NT2/D1 (cell line): Measurements from ENCODE around the gene NFS1.
"Not testable (repeated sequence)": the region's sequence is repeated elsewhere in the genome, so short reads cannot be mapped to it uniquely, and the experiment has no call there.

Source experiments
- SUZ12 ChIP-seq: IDR thresholded peaks from 2 replicates; pipeline ENCODE4 v1.6.1; 2011; ENCODE audit not compliant: insufficient read length, insufficient read depth; ENCODE audit errors: extremely low read depth
- YY1 ChIP-seq: IDR thresholded peaks from 2 replicates; pipeline ENCODE4 v1.6.1; 2011; ENCODE audit not compliant: insufficient read length, insufficient read depth

DNA sequence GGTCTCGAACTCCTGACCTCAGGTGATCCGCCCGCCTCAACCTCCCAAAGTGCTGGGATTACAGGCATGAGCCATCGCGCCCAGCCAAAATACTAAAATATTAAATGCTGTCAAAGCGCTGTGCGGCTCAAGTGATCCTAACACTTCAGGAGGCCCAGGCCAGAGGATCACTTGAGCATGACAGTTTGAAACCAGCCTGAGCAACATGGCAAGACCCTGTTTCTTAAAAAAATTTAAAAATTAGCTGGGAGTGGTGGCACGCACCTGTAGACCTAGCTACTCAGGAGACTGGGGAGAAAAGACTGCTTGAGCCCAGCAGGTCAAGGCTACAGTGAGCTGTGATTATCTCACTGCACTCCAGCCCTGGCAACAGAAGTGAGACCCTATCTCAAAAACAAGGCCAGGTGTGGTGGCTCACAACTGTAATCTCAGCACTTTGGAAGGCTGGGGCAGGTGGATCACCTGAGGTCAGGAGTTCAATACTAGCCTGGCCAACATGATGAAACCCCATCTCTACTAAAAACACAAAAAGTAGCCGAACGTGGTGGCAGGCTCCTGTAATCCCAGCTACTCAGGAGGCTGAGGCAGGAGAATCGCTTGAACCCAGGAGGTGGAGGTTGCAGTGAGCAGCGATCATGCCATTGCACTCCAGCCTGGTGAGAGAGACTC is 24.6 kb upstream of the NFS1 start:
- not testable (repeated sequence) for TF ChIP-seq YY1, SUZ12
